ENCODE measurements around the gene LMNA.
A peak's percentile ranks its signal among the peaks of the same experiment; 100 is the strongest.
"Not testable (repeated sequence)": the region's sequence is repeated elsewhere in the genome, so short reads cannot be mapped to it uniquely, and the experiment has no call there.

Gene LMNA

DNA sequence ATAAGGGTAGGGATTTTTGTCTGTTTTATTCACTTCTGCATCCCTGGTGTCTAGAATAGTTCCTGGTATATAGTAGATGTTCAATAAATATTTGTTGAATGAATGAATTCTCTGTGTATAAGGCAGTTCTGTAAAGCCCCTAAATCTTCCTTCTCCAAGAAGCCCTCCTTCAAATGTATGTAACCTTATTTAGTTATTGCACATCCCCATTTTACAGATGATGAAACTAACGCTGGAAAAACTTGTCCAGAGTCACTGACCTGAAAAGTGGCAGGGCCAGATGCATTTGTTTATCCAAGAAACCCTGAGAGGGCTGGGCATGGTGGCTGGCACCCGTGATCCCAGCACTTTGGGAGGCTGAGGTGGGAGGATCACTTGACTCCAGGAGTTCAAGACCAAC, 4.3 kb upstream of the LMNA start:
- H3K4me3 ChIP-seq (ENCODE audit: control insufficient read depth, low read depth, low read length), result no peak overlapping the region
- no peak for DNase-seq (ENCODE audit: low read depth)
- TF ChIP-seq, protein P1, sequence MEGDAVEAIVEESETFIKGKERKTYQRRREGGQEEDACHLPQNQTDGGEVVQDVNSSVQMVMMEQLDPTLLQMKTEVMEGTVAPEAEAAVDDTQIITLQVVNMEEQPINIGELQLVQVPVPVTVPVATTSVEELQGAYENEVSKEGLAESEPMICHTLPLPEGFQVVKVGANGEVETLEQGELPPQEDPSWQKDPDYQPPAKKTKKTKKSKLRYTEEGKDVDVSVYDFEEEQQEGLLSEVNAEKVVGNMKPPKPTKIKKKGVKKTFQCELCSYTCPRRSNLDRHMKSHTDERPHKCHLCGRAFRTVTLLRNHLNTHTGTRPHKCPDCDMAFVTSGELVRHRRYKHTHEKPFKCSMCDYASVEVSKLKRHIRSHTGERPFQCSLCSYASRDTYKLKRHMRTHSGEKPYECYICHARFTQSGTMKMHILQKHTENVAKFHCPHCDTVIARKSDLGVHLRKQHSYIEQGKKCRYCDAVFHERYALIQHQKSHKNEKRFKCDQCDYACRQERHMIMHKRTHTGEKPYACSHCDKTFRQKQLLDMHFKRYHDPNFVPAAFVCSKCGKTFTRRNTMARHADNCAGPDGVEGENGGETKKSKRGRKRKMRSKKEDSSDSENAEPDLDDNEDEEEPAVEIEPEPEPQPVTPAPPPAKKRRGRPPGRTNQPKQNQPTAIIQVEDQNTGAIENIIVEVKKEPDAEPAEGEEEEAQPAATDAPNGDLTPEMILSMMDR (conservative IDR thresholded peaks at IDR 0.05; ENCODE audit: control insufficient read depth, insufficient read depth, low read depth, low read length), result no peak

DNA sequence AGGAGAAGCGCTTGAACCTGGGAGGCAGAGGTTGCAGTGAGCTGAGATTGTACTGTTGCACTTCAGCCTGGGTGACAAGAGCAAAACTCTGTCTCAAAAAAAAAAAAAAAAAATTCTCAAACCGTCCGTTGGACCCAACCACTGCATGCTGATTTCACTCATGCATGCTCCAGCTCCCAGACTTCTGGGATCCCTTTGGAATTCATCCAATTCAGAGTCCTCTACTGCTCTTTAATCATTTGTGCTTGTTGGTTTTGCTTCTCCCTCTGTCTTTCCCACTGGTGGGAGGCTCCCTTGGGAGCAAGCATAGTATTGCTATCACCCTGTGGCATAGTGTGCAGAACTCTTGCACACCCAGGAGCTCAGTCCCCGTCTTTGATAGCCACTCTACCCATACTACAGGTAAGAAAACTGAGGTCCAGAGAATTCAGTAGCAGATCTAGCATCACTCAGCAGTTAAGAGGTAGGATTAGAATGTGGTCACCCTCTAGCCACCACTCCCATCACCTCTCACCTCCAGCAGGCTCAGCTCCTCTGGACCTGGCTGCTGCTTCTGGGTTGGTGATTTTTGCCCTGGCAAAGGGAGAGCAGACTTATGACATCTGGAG, 3.1 kb upstream of the LMNA start:
- TF ChIP-seq, protein P1 (conservative IDR thresholded peaks at IDR 0.05; ENCODE audit: control insufficient read depth, insufficient read depth, low read depth, low read length), result no peak
- no peak overlapping the region for H3K4me3 ChIP-seq (ENCODE audit: control insufficient read depth, low read depth, low read length)
- peak; percentile 56 for DNase-seq (ENCODE audit: low read depth)

DNA sequence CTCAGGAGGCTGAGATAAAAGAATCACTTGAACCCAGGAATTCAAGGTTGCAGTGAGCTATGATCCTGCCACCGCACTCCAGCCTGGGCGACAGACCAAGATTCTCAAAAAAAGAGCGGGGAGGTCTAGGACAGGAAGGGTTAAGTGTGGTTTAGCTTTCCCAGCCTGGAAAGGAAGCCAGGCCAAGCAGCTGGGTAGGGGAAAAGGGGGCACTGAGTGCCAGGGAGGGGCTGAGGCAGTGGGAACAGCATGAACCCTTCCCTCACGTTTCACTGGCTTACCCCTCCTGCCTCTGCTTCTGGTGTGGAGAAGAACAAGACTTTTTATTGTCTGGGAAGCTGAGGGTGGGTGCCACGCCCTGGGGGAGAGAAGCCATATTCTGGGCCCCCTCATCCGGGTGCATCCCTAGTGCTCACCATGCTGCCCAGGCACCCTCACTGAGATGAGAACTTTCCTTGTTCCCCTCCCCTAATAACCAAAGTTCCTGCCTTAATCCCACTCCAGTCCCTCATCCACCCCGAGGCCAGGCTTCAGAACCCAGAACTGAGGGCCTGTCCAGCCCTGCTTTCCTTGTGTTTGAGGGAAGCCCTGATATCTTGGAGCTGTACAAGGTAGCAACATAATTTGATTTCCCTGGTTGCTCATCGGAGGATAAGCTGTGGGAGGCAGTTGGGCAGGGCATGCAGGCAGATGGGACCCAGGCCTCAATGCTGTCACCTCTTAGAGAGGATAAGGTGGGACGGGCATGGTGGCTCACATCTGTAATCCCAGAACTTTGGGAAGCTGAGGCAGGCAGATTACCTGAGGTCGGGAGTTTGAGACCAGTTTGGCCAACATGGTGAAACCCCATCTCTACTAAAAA, 2.0 kb upstream of the LMNA start:
- no peak for DNase-seq (ENCODE audit: low read depth)
- no peak overlapping the region for H3K4me3 ChIP-seq (ENCODE audit: control insufficient read depth, low read depth, low read length)
- TF ChIP-seq, protein P1 (conservative IDR thresholded peaks at IDR 0.05; ENCODE audit: control insufficient read depth, insufficient read depth, low read depth, low read length), result no peak

DNA sequence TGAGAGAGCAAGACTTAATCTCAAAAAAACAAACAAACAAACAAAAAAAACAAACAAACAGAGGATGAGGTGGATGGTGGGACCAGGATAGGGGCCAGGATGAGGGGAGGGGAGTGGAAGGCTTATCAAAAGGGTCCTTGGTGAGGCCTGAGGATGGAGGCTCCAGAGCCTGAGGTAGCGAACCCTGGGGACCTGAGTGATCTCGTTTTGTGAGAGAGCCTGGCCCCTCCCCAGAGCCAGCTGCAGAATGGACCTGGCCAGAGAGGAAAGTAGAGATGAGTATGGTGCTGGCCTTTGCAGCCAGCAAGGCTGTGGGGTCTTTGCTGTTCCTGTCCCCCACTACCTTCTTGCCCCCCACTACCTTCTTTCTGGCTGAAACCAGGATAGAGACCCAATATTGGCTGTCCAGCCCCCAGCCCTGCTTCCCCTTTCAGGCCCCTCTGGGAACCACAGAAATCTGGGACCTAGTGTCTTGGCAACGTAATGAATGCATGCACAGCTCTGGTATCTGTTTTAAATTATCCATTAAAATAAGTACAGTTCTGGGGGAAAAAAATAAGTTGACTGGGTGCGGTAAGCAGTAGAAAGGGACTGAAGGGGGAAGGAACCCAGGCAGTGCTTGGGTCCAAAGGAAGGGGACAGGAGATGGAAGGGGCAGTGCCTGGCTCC, 1.1 kb upstream of the LMNA start:
- peak; percentile 61 for DNase-seq (ENCODE audit: low read depth)
- TF ChIP-seq, protein P1 (conservative IDR thresholded peaks at IDR 0.05; ENCODE audit: control insufficient read depth, insufficient read depth, low read depth, low read length), result no peak
- H3K4me3 ChIP-seq (ENCODE audit: control insufficient read depth, low read depth, low read length), result peak overlapping the region; percentile 99

DNA sequence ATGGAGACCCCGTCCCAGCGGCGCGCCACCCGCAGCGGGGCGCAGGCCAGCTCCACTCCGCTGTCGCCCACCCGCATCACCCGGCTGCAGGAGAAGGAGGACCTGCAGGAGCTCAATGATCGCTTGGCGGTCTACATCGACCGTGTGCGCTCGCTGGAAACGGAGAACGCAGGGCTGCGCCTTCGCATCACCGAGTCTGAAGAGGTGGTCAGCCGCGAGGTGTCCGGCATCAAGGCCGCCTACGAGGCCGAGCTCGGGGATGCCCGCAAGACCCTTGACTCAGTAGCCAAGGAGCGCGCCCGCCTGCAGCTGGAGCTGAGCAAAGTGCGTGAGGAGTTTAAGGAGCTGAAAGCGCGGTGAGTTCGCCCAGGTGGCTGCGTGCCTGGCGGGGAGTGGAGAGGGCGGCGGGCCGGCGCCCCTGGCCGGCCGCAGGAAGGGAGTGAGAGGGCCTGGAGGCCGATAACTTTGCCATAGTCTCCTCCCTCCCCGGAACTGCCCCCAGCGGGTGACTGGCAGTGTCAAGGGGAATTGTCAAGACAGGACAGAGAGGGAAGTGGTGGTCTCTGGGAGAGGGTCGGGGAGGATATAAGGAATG, 505 bp downstream of the LMNA start:
- peak overlapping the region; percentile 99 for H3K4me3 ChIP-seq (ENCODE audit: control insufficient read depth, low read depth, low read length)
- no peak for DNase-seq (ENCODE audit: low read depth)
- TF ChIP-seq, protein P1 (conservative IDR thresholded peaks at IDR 0.05; ENCODE audit: control insufficient read depth, insufficient read depth, low read depth, low read length), result no peak

DNA sequence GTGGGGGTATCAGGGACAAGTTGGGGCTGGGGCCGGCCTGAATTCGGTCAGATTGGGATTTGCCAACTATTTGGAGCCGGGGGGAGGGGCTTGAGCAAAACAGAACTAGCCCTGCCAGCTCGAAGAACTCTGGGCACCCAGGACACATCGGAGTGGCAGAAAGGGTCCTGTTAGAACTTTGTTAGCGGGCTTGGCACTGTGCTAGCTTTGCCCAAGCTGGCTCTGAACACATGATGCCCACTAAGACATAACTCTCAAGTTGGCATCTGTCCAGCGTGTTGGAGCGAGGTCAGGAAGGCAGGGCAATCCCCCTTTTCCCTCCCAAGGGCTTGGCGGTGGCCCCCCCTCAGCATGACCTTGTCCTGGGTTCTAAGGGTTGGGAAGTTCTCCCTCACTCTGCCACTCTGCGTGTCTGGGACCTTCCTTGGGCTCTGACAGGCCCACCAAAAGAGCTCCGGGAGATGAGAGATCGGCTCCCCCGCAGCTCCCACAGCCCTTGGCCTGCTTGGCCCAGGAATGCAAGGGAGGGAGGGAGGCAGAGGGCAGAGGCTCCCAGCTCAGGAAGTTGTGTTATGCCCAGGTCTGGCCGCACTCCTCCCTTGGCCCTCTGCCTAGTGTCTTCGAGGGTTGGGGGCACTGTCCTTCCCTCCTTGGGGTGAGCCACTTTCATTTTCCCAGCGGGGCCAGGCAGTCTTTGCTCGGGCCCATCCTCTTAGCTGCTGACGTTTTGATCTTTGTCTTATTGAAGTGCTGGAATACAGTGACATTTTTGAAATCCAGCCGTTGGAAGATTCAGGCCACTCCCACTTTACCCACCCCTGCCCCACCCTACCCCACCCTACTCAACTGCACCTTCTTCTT, 1.2 kb downstream of the LMNA start:
- TF ChIP-seq, protein P1 (conservative IDR thresholded peaks at IDR 0.05; ENCODE audit: control insufficient read depth, insufficient read depth, low read depth, low read length), result no peak
- H3K4me3 ChIP-seq (ENCODE audit: control insufficient read depth, low read depth, low read length), result peak overlapping the region; percentile 99
- peak; percentile 74 for DNase-seq (ENCODE audit: low read depth)

DNA sequence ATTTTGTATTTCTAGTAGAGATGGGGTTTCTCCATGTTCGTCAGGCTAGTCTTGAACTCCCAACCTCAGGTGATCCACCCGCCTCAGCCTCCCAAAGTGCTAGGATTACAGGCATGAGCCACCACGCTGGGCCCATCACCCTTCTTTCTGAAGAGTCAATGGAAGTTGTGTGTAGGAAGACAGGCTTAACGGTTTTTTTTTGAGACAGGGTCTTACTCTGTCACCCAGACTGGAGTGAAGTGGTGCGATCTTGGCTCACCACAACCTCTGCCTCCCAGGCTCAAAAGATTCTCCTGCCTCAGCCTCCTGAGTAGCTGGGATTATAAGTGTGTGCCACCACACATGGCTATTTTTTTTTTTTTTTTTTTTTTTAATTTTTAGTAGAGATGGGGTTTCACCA, 2.2 kb downstream of the LMNA start:
- not testable (repeated sequence) for DNase-seq (ENCODE audit: low read depth)
- H3K4me3 ChIP-seq (ENCODE audit: control insufficient read depth, low read depth, low read length), result peak overlapping the region; percentile 99

Measured in fibroblast of mammary gland (primary cell).